Right atrium auricular region (tissue), 2 donors: ENCODE results near the gene TRAPPC2L. TPM values are rescaled to one million over a fixed set of nuclear protein-coding genes. Genes with fewer than 3 reads are reported as not detected.

Source experiments
- DNase-seq: peaks from one replicate; pipeline ENCODE4 v3.0.0-alpha.2; 2019; ENCODE audit warnings: low spot score
- H3K27ac ChIP-seq, 2 donors: fragments of 200-600 bp; sonication (generic); 1 replicate in 1 of 2; 2 replicates in 1 of 2; pipeline ENCODE4 v1.5.1; 2016 to 2019
- H3K27me3 ChIP-seq, 2 donors: fragments of 200-600 bp; sonication (generic); one replicate each; pipeline versions ENCODE4 v1.5.1 to v1.6.0; 2017 to 2019
- H3K36me3 ChIP-seq: fragments of 200-600 bp; sonication (generic); one replicate; pipeline ENCODE4 v1.5.1; 2016
- H3K4me1 ChIP-seq, 2 donors: fragments of 200-600 bp; sonication (generic); one replicate each; pipeline versions ENCODE4 v1.5.1 to v1.6.0; 2017 to 2019
- H3K4me3 ChIP-seq, 2 donors: fragments of 200-600 bp; sonication (generic); 1 replicate in 1 of 2; 2 replicates in 1 of 2; pipeline ENCODE4 v1.5.1; 2017 to 2019; ENCODE audit warnings: mild to moderate bottlenecking in 1 of 2, moderate library complexity in 1 of 2
- H3K9me3 ChIP-seq, 2 donors: fragments of 200-600 bp; sonication (generic); one replicate each; pipeline ENCODE4 v1.5.1; 2019
- CTCF ChIP-seq, 2 donors: fragments of 200-600 bp; sonication (generic); IDR thresholded peaks; one replicate each; pipeline ENCODE4 v1.5.1; 2019; ENCODE audit warnings: antibody characterized with exemption in 2 of 2
- total RNA-seq, 2 donors: library from RNA; depleted of rRNA; stranded (reverse); fragments of >200 nt; gene quantifications; one replicate each; pipeline ENCODE4 v1.1.0, GENCODE V29; 2016

The TRAPPC2L gene
- total RNA-seq, 2 donors from 2014 or later: 30.7 to 33.0 TPM

- Histone ChIP-seq H3K4me3 (no peak overlapping the region), H3K4me1 (no peaks in the 10 kb centered on the region), H3K27ac (no peak overlapping the region), H3K36me3 (peaks cover 30% of the 10 kb centered on the region), H3K27me3 (no peaks in the 10 kb centered on the region), H3K9me3 (no peaks in the 10 kb centered on the region)
- no peak for DNase-seq
- TF ChIP-seq CTCF (IDR thresholded peaks at IDR 0.05): no peak
Measured at GRCh38 chr16:88843256-88843655, 13.7 kb upstream of the TRAPPC2L start.

DNA sequence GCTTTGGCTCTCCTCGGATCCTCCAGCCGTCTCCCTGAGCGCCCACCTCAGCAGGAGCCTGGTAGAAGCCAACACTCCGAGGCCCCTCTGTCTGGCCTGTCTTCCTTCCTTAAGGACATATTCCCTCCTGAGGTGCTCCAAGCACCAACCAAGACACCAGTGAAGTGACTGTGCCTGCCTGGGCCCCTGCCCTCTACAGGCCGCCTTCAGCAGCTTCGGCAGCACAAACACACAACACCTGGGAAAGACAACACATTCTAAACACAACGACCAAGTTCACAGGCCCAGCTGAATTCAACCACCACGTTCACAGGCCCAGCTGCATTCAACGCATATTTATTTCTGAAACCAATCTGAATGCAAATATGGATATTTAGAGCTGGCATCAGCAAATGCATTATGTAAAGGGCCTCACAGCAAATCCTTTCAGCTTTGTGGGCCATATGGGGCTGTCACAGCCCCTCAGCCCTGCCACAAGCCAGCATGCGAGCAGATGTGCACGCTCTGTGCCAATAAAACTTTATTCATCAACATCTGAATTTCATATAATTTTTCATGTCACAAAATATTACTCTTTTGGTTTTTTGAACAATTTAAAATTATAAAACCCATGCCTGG is 12.4 kb upstream of the TRAPPC2L start:
- H3K4me1 ChIP-seq: no peaks in the 10 kb centered on the region
- no peaks in the 10 kb centered on the region for H3K9me3 ChIP-seq
- no peak overlapping the region for H3K4me3 ChIP-seq
- peaks cover 25% of the 10 kb centered on the region for H3K36me3 ChIP-seq
- no peak for TF ChIP-seq CTCF (IDR thresholded peaks at IDR 0.05)
- H3K27me3 ChIP-seq: no peaks in the 10 kb centered on the region
- no peak overlapping the region for H3K27ac ChIP-seq
- DNase-seq: no peak

GRCh38 chr16:88846088-88846487 is 10.8 kb upstream of the TRAPPC2L start:
- H3K36me3 ChIP-seq: peaks cover 12% of the 10 kb centered on the region
- H3K4me3 ChIP-seq: no peak overlapping the region
- H3K4me1 ChIP-seq: no peaks in the 10 kb centered on the region
- H3K9me3 ChIP-seq: no peaks in the 10 kb centered on the region
- no peak for DNase-seq
- no peak for TF ChIP-seq CTCF (IDR thresholded peaks at IDR 0.05)
- H3K27me3 ChIP-seq: no peaks in the 10 kb centered on the region
- H3K27ac ChIP-seq: no peak overlapping the region

GRCh38 chr16:88847654-88848053 is 9.3 kb upstream of the TRAPPC2L start:
- Histone ChIP-seq H3K36me3 (no peaks in the 10 kb centered on the region), H3K9me3 (no peaks in the 10 kb centered on the region), H3K4me3 (no peak overlapping the region), H3K27ac (no peak overlapping the region), H3K27me3 (no peaks in the 10 kb centered on the region), H3K4me1 (no peaks in the 10 kb centered on the region)
- no peak for TF ChIP-seq CTCF (IDR thresholded peaks at IDR 0.05)
- DNase-seq: no peak

GRCh38 chr16:88848557-88848956 is 8.4 kb upstream of the TRAPPC2L start:
- no peaks in the 10 kb centered on the region for H3K27me3 ChIP-seq
- no peaks in the 10 kb centered on the region for H3K4me1 ChIP-seq
- no peaks in the 10 kb centered on the region for H3K9me3 ChIP-seq
- no peak for TF ChIP-seq CTCF (IDR thresholded peaks at IDR 0.05)
- DNase-seq: no peak
- H3K4me3 ChIP-seq: no peak overlapping the region
- no peak overlapping the region for H3K27ac ChIP-seq
- H3K36me3 ChIP-seq: no peaks in the 10 kb centered on the region
